SU-DHL-6 (cell line): ENCODE results near the gene NTHL1.

Source experiments
- CTCF ChIP-seq: fragments of 200-600 bp; sonication (generic); IDR thresholded peaks from one replicate; pipeline ENCODE4 v1.5.1; 2017; ENCODE audit warnings: antibody characterized with exemption, mild to moderate bottlenecking, low read length, moderate library complexity; ENCODE audit not compliant: insufficient read depth, poor library complexity, severe bottlenecking
- EZH2phosphoT487 ChIP-seq: fragments of 200-600 bp; sonication (generic), shearing (Covaris generic); conservative IDR thresholded peaks from 2 replicates; pipeline ENCODE4 v1.6.1; 2018; ENCODE audit warnings: mild to moderate bottlenecking, antibody characterized with exemption, low read length, moderate library complexity, mixed read lengths

DNA sequence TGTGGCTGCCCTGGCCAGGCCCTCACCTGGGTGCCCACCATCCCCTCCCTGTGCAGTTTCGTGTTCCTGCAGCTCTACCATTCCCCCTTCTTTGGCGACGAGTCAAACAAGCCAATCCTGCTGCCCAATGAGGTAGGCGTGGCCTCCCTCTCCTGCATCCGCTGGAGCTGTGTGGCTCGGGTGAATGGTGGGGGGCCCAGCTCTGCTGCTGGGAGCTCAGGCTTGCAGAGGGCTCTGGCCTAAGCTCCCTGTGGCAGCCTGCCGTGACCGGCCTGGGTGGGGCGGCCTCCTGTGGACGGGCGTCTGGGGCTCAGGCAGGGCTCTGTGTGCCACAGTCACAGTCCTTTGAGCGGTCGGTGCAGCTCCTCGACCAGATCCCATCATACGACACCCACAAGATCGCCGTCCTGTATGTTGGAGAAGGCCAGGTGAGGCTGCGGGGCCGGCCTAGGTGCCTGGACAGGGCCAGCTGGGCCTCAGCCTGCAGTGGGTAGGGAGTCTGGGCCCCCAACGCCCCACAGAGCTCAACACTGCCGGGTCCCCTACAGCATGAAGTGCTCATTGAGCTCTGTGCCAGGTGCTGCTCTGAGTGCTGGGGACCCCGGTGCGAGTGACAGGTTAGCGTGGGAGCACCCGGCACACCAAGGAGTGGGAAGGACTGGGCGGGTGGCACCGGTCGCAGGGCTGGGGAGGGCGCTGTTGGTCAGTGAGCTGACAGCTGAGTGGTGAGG, 37.4 kb upstream of the NTHL1 start:
- TF ChIP-seq CTCF (no peak), EZH2phosphoT487 (no peak)
